PC-3 (cell line): Measurements from ENCODE around the gene EXOC1L.

Experiments used
- EZH2 ChIP-seq: fragments of 300-600 bp; sonication (generic); IDR thresholded peaks from one replicate; pipeline ENCODE4 v1.6.1; 2017; ENCODE audit warnings: antibody characterized with exemption, mild to moderate bottlenecking, low read length; ENCODE audit not compliant: unreplicated experiment
- EZH2phosphoT487 ChIP-seq: fragments of 300-600 bp; sonication (generic); IDR thresholded peaks from 2 replicates; pipeline ENCODE4 v1.6.1; 2018; ENCODE audit warnings: mild to moderate bottlenecking, antibody characterized with exemption, low read length, borderline replicate concordance
- TF ChIP-seq, protein P1 (sequence below): fragments of 300-600 bp; sonication (generic); conservative IDR thresholded peaks from 2 replicates; pipeline ENCODE4 v1.5.1; 2017; ENCODE audit warnings: antibody characterized with exemption, low read depth, mild to moderate bottlenecking, low read length

DNA sequence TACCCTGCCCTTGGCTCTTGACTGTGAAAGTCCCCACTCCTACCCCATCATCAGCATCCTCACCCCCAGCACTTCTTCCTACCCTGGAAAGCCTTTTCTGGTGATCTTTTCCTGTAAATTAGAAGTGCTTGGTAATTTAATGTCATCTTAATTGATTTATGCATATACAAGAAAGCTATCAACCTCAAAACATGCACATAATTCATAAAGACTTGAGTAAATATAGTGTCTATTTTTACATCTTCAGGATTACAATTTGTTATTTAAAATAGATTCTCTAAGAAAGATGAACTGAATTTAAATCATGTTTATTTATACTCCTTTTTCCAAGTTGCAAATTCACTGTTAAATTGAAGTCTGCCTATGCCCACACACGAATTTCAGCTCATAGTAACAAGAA lies 36.0 kb upstream of the EXOC1L start:
- TF ChIP-seq, protein P1, sequence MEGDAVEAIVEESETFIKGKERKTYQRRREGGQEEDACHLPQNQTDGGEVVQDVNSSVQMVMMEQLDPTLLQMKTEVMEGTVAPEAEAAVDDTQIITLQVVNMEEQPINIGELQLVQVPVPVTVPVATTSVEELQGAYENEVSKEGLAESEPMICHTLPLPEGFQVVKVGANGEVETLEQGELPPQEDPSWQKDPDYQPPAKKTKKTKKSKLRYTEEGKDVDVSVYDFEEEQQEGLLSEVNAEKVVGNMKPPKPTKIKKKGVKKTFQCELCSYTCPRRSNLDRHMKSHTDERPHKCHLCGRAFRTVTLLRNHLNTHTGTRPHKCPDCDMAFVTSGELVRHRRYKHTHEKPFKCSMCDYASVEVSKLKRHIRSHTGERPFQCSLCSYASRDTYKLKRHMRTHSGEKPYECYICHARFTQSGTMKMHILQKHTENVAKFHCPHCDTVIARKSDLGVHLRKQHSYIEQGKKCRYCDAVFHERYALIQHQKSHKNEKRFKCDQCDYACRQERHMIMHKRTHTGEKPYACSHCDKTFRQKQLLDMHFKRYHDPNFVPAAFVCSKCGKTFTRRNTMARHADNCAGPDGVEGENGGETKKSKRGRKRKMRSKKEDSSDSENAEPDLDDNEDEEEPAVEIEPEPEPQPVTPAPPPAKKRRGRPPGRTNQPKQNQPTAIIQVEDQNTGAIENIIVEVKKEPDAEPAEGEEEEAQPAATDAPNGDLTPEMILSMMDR: no peak
- no peak for TF ChIP-seq EZH2phosphoT487
- TF ChIP-seq EZH2: no peak
